CD8-positive, alpha-beta memory T cell (primary cell): ENCODE measurements around the gene CYRIA. TPM values are rescaled to one million over a fixed set of nuclear protein-coding genes. Genes with fewer than 3 reads are reported as not detected.

Experiments used
- CTCF ChIA-PET: fragments of 350-600 bp; sonication (Branson Sonifier 250); formaldehyde crosslinking; loops from one replicate; lab custom pipeline; 2021; ENCODE audit warnings: antibody characterized with exemption; lab: Charles Lee
- POLR2A ChIA-PET: fragments of 350-600 bp; sonication (Branson Sonifier 250); formaldehyde crosslinking; loops from one replicate; lab custom pipeline; 2021; ENCODE audit warnings: antibody characterized with exemption; lab: Charles Lee
- DNase-seq, 5 donors: peaks; one replicate each; pipeline versions ENCODE4 v3.0.0 to v3.0.0-alpha.2; 2020 to 2022; ENCODE audit warnings: mixed read lengths in 1 of 5
- H3K27ac ChIP-seq: one replicate; pipeline ENCODE4 v1.7.0; 2013; ENCODE audit warnings: low read depth, mild to moderate bottlenecking, low read length, moderate library complexity
- H3K27me3 ChIP-seq: 2 replicates; pipeline ENCODE4 v1.7.0; 2013; ENCODE audit warnings: low read length, mild to moderate bottlenecking; ENCODE audit not compliant: insufficient read depth, poor library complexity, severe bottlenecking
- H3K36me3 ChIP-seq: 2 replicates; pipeline ENCODE4 v1.7.0; 2013; ENCODE audit warnings: mild to moderate bottlenecking, low read length, moderate library complexity; ENCODE audit not compliant: insufficient read depth
- H3K4me1 ChIP-seq: 2 replicates; pipeline ENCODE4 v1.7.0; 2013; ENCODE audit warnings: mild to moderate bottlenecking, low read length, moderate library complexity; ENCODE audit not compliant: insufficient read depth
- H3K4me3 ChIP-seq: 2 replicates; pipeline ENCODE4 v1.7.0; 2013; ENCODE audit warnings: mild to moderate bottlenecking, low read length
- H3K9me3 ChIP-seq: 2 replicates; pipeline ENCODE4 v1.7.0; 2013; ENCODE audit warnings: mild to moderate bottlenecking, low read length
- H3K27ac Mint-ChIP-seq, 8 donors: one replicate each; pipeline ENCODE4 v1.8.0; 2020 to 2021; ENCODE audit warnings: mixed read lengths in 8 of 8, mild to moderate bottlenecking in 6 of 8, inconsistent platforms in 3 of 8, moderate library complexity in 3 of 8
- H3K27me3 Mint-ChIP-seq, 2 donors: one replicate each; pipeline ENCODE4 v1.8.0; 2020 to 2021; ENCODE audit warnings: mixed read lengths in 2 of 2, mild to moderate bottlenecking in 1 of 2, moderate library complexity in 1 of 2
- H3K36me3 Mint-ChIP-seq, 3 donors: one replicate each; pipeline ENCODE4 v1.8.0; 2020 to 2021; ENCODE audit warnings: mixed read lengths in 3 of 3, inconsistent platforms in 1 of 3, mild to moderate bottlenecking in 1 of 3
- H3K4me1 Mint-ChIP-seq, 3 donors: one replicate each; pipeline ENCODE4 v1.8.0; 2020 to 2021; ENCODE audit warnings: mixed read lengths in 3 of 3, inconsistent platforms in 1 of 3, mild to moderate bottlenecking in 1 of 3
- H3K4me3 Mint-ChIP-seq, 7 donors: one replicate each; pipeline ENCODE4 v1.8.0; 2020 to 2021; ENCODE audit warnings: mixed read lengths in 7 of 7, mild to moderate bottlenecking in 6 of 7, moderate library complexity in 4 of 7, inconsistent platforms in 2 of 7
- H3K9me3 Mint-ChIP-seq, 5 donors: one replicate each; pipeline ENCODE4 v1.8.0; 2020 to 2022; ENCODE audit warnings: mixed read lengths in 5 of 5, mild to moderate bottlenecking in 3 of 5, moderate library complexity in 2 of 5, inconsistent platforms in 1 of 5
- polyA plus RNA-seq: library from polyadenylated mRNA; unstranded; fragments of 300-500 nt; fragmentation: Illumina TruSeq; gene quantifications from one replicate; pipeline ENCODE4 v1.2.3, GENCODE V29; 2021
- total RNA-seq, 2 experiments: library from RNA; stranded (reverse); gene quantifications; one replicate each; pipeline ENCODE4 v1.2.3, GENCODE V29; 2021

Gene CYRIA
- total and polyA plus RNA-seq, 3 experiments from 2014 or later: 1.0 to 6.3 (median 1.2) TPM

DNA sequence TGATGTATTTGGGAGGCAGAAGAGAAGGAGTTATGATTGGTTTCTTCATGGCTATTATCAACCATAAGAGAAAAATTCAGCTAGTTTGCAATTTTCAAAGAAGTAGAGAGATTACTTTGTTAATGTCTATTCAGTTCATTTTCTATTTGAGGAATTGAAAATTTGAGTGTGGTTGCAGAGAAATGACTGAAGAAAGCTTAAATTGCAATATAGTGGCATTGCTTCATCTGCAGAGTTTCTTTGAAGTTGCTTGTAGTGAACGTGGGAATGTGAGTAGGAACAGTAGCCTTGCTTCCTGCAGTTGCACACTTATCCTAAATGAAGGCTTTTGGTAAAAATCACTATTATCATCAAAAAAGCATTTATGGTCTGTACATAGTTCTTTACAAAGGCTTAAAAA, 14.7 kb upstream of the CYRIA start:
- Histone ChIP-seq H3K9me3 (no peaks in the 10 kb centered on the region), H3K27ac (no peak overlapping the region), H3K36me3 (no peaks in the 10 kb centered on the region), H3K4me3 (no peak overlapping the region), H3K4me1 (no peaks in the 10 kb centered on the region), H3K27me3 (no peaks in the 10 kb centered on the region)
- ChIA-PET POLR2A (no interaction called here), CTCF (no interaction called here)
- H3K4me1 Mint-ChIP-seq: no peaks in the 10 kb centered on the region
- H3K27ac Mint-ChIP-seq: no peak overlapping the region
- H3K9me3 Mint-ChIP-seq: peaks cover 3 to 14% (median 10%) of the 10 kb centered on the region in 5 donors
- no peak for DNase-seq
- H3K27me3 Mint-ChIP-seq: no peaks in the 10 kb centered on the region
- H3K36me3 Mint-ChIP-seq: no peaks in the 10 kb centered on the region
- H3K4me3 Mint-ChIP-seq: no peak overlapping the region

DNA sequence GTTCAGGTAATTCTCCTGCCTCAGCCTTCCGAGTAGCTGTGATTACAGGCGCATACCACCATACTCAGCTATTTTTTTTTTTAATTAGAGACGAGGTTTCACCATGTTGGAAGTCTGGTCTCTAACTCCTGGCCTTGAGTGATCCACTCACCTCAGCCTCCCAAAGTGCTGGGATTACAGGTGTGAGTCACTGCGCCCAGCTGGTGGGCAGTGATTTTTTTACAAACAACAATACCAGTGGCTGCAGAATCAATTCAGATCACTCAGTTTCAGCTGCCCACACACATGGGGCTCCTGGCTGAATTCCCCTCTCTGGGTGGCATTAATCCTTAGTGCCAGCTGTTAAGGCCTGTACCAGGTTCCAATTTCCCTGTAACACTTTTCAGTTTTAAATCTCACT, 13.3 kb upstream of the CYRIA start:
- Histone ChIP-seq H3K27me3 (no peaks in the 10 kb centered on the region), H3K27ac (no peak overlapping the region), H3K4me3 (no peak overlapping the region), H3K36me3 (no peaks in the 10 kb centered on the region), H3K4me1 (no peaks in the 10 kb centered on the region), H3K9me3 (no peaks in the 10 kb centered on the region)
- H3K4me3 Mint-ChIP-seq: no peak overlapping the region
- H3K4me1 Mint-ChIP-seq: no peaks in the 10 kb centered on the region
- ChIA-PET CTCF (no interaction called here), POLR2A (no interaction called here)
- no peaks in the 10 kb centered on the region for H3K36me3 Mint-ChIP-seq
- no peak overlapping the region for H3K27ac Mint-ChIP-seq
- DNase-seq: no peak
- peaks cover 3 to 14% (median 10%) of the 10 kb centered on the region in 5 donors for H3K9me3 Mint-ChIP-seq
- H3K27me3 Mint-ChIP-seq: no peaks in the 10 kb centered on the region

DNA sequence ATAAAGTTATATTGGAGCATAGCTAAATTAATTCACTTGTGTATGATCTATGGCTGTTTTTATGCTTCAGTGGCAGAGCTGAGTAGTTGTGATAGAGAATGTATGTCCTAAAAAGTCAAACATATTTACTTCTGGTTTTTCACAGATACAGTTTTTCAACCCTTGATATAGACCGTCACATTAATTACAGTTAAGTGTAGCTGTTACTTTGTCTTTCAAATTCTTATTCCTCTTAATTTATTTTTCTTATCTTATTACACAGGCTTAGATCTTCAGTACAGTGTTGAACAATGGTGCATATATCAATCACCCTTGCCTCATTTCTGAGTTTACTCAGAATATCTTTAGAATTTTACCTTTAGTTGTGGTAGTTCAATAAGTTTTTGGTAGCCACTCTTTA, 12.2 kb upstream of the CYRIA start:
- ChIA-PET CTCF (no interaction called here), POLR2A (no interaction called here)
- Histone ChIP-seq H3K27ac (no peak overlapping the region), H3K4me3 (no peak overlapping the region), H3K4me1 (no peaks in the 10 kb centered on the region), H3K27me3 (no peaks in the 10 kb centered on the region), H3K36me3 (no peaks in the 10 kb centered on the region), H3K9me3 (no peaks in the 10 kb centered on the region)
- H3K9me3 Mint-ChIP-seq: peaks cover 3 to 14% (median 10%) of the 10 kb centered on the region in 5 donors
- H3K4me1 Mint-ChIP-seq: no peaks in the 10 kb centered on the region
- no peaks in the 10 kb centered on the region for H3K27me3 Mint-ChIP-seq
- no peak overlapping the region for H3K4me3 Mint-ChIP-seq
- H3K36me3 Mint-ChIP-seq: no peaks in the 10 kb centered on the region
- DNase-seq: no peak
- H3K27ac Mint-ChIP-seq: no peak overlapping the region

DNA sequence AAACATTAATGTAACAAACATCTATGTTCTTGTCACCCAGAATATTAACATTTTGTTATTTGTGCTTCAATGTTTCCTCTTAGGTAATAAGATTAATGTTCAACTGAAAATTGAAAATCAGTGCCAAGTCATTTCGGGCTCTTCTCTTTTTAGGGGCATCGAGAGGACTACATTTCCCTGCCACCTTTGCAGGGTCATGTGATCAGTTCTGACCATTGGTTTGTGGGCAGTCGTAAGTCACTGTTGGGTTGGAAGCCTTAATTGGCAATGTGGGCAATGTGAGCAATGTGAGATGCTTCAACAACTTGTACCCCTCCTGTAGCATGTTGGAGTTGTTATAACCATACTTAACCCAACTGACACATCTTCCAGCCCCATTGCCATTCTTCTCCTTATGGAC, 10.1 kb upstream of the CYRIA start:
- no peak overlapping the region for H3K27ac Mint-ChIP-seq
- no peak overlapping the region for H3K4me3 Mint-ChIP-seq
- H3K4me1 Mint-ChIP-seq: peaks cover 0 to 1% (median 0%) of the 10 kb centered on the region in 3 donors
- CTCF ChIA-PET: no interaction called here
- H3K9me3 ChIP-seq: no peaks in the 10 kb centered on the region
- H3K36me3 ChIP-seq: no peaks in the 10 kb centered on the region
- no peak overlapping the region for H3K27ac ChIP-seq
- H3K9me3 Mint-ChIP-seq: peaks cover 3 to 14% (median 10%) of the 10 kb centered on the region in 5 donors
- H3K4me1 ChIP-seq: no peaks in the 10 kb centered on the region
- POLR2A ChIA-PET: no interaction called here
- no peak overlapping the region for H3K4me3 ChIP-seq
- H3K27me3 Mint-ChIP-seq: no peaks in the 10 kb centered on the region
- no peak for DNase-seq
- no peaks in the 10 kb centered on the region for H3K36me3 Mint-ChIP-seq
- no peaks in the 10 kb centered on the region for H3K27me3 ChIP-seq

DNA sequence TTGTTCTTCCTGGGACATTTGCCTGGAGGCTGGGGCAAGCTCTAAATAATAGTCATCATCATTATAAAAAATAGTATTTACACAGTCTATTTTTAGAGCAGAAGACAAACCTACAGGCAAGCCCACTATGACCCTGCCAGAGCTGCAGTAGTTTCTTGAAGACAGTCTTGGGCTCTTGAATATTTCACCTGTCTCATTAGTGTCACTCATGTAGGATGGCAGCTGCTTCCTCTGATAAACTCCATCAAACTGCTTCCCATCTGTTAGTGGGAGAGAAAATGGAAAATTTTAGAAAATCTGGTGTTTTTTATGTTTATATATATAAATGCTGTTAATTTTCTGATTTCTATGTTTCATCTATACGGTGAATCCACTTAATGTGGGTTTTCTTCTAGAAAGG, 8.5 kb upstream of the CYRIA start:
- DNase-seq: no peak
- no peaks in the 10 kb centered on the region for H3K27me3 Mint-ChIP-seq
- H3K36me3 Mint-ChIP-seq: no peaks in the 10 kb centered on the region
- Histone ChIP-seq H3K27me3 (no peaks in the 10 kb centered on the region), H3K36me3 (no peaks in the 10 kb centered on the region), H3K4me3 (no peak overlapping the region), H3K9me3 (no peaks in the 10 kb centered on the region), H3K27ac (no peak overlapping the region), H3K4me1 (no peaks in the 10 kb centered on the region)
- ChIA-PET CTCF (no interaction called here), POLR2A (no interaction called here)
- H3K4me3 Mint-ChIP-seq: no peak overlapping the region
- H3K9me3 Mint-ChIP-seq: peaks cover 0 to 12% (median 10%) of the 10 kb centered on the region in 5 donors
- H3K4me1 Mint-ChIP-seq: peaks cover 0 to 1% (median 0%) of the 10 kb centered on the region in 3 donors
- H3K27ac Mint-ChIP-seq: no peak overlapping the region

DNA sequence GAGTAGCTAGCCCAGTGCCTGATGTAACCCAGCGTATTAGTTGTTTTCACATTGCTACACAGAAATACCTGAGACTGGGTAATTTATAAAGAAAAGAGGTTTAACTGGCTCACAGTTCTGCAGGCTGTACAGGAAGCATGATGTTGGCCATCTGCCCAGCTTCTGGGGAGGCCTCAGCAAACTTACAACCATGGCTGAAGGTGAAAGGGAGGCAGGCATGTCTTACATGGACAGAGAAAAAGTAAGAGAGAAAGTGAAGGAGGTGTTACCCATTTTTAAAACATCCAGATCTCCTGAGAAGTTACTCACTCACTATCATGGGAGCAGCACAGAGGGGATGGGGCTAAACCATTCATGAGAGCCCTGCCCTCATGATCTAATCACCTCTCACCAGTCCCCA, 6.1 kb upstream of the CYRIA start:
- H3K4me1 Mint-ChIP-seq: peaks cover 0 to 3% (median 1%) of the 10 kb centered on the region in 3 donors
- H3K27me3 Mint-ChIP-seq: peaks cover 0 to 7% of the 10 kb centered on the region in 2 donors
- Histone ChIP-seq H3K27me3 (no peaks in the 10 kb centered on the region), H3K9me3 (no peaks in the 10 kb centered on the region), H3K4me3 (no peak overlapping the region), H3K27ac (no peak overlapping the region), H3K4me1 (no peaks in the 10 kb centered on the region), H3K36me3 (no peaks in the 10 kb centered on the region)
- no peaks in the 10 kb centered on the region for H3K9me3 Mint-ChIP-seq
- peak overlapping the region in 1 of 8 donors; percentile 52 for H3K27ac Mint-ChIP-seq
- H3K36me3 Mint-ChIP-seq: no peaks in the 10 kb centered on the region
- no peak overlapping the region for H3K4me3 Mint-ChIP-seq
- CTCF ChIA-PET: no interaction called here
- no peak for DNase-seq
- POLR2A ChIA-PET: no interaction called here

DNA sequence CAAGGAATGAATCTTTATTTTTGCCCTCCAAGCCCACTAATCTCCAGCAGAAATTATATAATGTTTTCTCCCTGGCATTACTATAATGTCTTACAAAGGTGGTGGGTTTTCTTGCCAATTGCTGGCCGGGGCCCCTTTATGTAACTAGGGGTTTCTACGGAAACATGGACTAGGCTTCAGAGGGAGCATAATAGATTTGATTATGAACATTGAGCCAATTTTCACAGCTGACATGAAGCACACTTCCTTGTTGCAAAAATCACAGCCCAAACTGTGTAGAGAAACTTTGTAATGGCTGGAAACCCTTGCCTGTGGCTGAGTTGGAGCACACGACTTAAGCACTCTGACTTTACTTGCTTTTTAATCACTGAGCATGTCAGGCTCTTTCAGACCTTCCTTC, 3.8 kb upstream of the CYRIA start:
- DNase-seq: no peak
- no peaks in the 10 kb centered on the region for H3K36me3 Mint-ChIP-seq
- Histone ChIP-seq H3K9me3 (no peaks in the 10 kb centered on the region), H3K27me3 (no peaks in the 10 kb centered on the region), H3K36me3 (no peaks in the 10 kb centered on the region), H3K4me1 (no peaks in the 10 kb centered on the region), H3K27ac (no peak overlapping the region), H3K4me3 (no peak overlapping the region)
- H3K4me1 Mint-ChIP-seq: peaks cover 15 to 20% (median 16%) of the 10 kb centered on the region in 3 donors
- CTCF ChIA-PET: no interaction called here
- H3K27me3 Mint-ChIP-seq: peaks cover 10 to 24% of the 10 kb centered on the region in 2 donors
- H3K9me3 Mint-ChIP-seq: no peaks in the 10 kb centered on the region
- POLR2A ChIA-PET: no interaction called here
- H3K4me3 Mint-ChIP-seq: no peak overlapping the region
- no peak overlapping the region for H3K27ac Mint-ChIP-seq

DNA sequence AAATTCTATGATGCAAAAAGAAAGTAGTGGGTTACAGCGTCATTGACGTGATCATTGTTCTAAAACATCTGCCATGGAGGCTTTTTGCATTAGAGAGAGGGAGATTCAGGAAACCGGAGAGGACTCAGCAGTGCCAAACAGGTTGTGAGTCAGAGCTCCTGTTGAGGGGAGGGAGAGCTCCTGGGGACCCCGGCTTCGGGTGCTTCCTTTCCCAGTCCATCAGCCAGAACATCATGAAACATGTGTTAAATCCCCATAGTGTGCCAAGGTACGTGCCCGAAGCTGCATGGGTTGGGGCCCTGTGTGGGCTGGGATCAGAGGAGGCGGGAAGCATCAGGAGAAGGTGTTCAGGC, 791 bp upstream of the CYRIA start:
- ChIA-PET POLR2A (no interaction called here), CTCF (no interaction called here)
- H3K36me3 Mint-ChIP-seq: no peaks in the 10 kb centered on the region
- peaks cover 20 to 37% of the 10 kb centered on the region in 2 donors for H3K27me3 Mint-ChIP-seq
- Histone ChIP-seq H3K4me3 (peak overlapping the region; percentile 27), H3K27me3 (no peaks in the 10 kb centered on the region), H3K4me1 (peaks cover 14% of the 10 kb centered on the region), H3K27ac (no peak overlapping the region), H3K36me3 (no peaks in the 10 kb centered on the region), H3K9me3 (no peaks in the 10 kb centered on the region)
- H3K9me3 Mint-ChIP-seq: no peaks in the 10 kb centered on the region
- H3K27ac Mint-ChIP-seq: peak overlapping the region in 7 of 8 donors; percentile 21 to 92 (median 87)
- H3K4me1 Mint-ChIP-seq: peaks cover 36 to 40% (median 39%) of the 10 kb centered on the region in 3 donors
- peak overlapping the region; percentile 65 to 89 (median 82) for H3K4me3 Mint-ChIP-seq
- DNase-seq: no peak
